Ectodermal cell (in vitro differentiated cells): ENCODE measurements around the gene CEP164. TPM values are rescaled to one million over a fixed set of nuclear protein-coding genes. Genes with fewer than 3 reads are reported as not detected.

ENCODE experiments used
- H3K27ac ChIP-seq: 2 replicates; pipeline ENCODE4 v1.7.0; 2013; ENCODE audit warnings: mild to moderate bottlenecking, low read depth, low read length; ENCODE audit not compliant: insufficient read depth, poor library complexity, severe bottlenecking
- H3K27me3 ChIP-seq: 2 replicates; pipeline ENCODE4 v1.7.0; 2013; ENCODE audit warnings: mild to moderate bottlenecking, low read length; ENCODE audit not compliant: insufficient read depth, control insufficient read depth, poor library complexity, severe bottlenecking
- H3K36me3 ChIP-seq: one replicate; pipeline ENCODE4 v1.7.0; 2013; ENCODE audit warnings: low read length; ENCODE audit not compliant: control insufficient read depth, insufficient read depth
- H3K4me1 ChIP-seq: one replicate; pipeline ENCODE4 v1.7.0; 2013; ENCODE audit warnings: low read length; ENCODE audit not compliant: control insufficient read depth, insufficient read depth
- H3K4me3 ChIP-seq: 2 replicates; pipeline ENCODE4 v1.7.0; 2013; ENCODE audit warnings: low read depth, low read length, control low read depth; ENCODE audit not compliant: insufficient read depth
- H3K9me3 ChIP-seq: 2 replicates; pipeline ENCODE4 v1.7.0; 2013; ENCODE audit warnings: mild to moderate bottlenecking, low read length, moderate library complexity; ENCODE audit not compliant: control insufficient read depth
- WGBS, 2 experiments: methylation state at CpG; one replicate each; pipeline ENCODE4 v1.1.7; 2013; ENCODE audit warnings: missing lambda C conversion rate in 2 of 2; 5-methylcytosine and 5-hydroxymethylcytosine counted together
- polyA plus RNA-seq, 4 experiments: library from polyadenylated mRNA; stranded (reverse); fragments of 50-300 nt; gene quantifications; one replicate each; pipeline ENCODE4 v1.2.3, GENCODE V29; 2013

The CEP164 gene
- polyA plus RNA-seq (2013, experiment 1 of 4) = 30.6 TPM
- 28.7 TPM for polyA plus RNA-seq (2013, experiment 2 of 4)
- polyA plus RNA-seq (2013, experiment 3 of 4) = 19.8 TPM
- 26.5 TPM for polyA plus RNA-seq (2013, experiment 4 of 4)

DNA sequence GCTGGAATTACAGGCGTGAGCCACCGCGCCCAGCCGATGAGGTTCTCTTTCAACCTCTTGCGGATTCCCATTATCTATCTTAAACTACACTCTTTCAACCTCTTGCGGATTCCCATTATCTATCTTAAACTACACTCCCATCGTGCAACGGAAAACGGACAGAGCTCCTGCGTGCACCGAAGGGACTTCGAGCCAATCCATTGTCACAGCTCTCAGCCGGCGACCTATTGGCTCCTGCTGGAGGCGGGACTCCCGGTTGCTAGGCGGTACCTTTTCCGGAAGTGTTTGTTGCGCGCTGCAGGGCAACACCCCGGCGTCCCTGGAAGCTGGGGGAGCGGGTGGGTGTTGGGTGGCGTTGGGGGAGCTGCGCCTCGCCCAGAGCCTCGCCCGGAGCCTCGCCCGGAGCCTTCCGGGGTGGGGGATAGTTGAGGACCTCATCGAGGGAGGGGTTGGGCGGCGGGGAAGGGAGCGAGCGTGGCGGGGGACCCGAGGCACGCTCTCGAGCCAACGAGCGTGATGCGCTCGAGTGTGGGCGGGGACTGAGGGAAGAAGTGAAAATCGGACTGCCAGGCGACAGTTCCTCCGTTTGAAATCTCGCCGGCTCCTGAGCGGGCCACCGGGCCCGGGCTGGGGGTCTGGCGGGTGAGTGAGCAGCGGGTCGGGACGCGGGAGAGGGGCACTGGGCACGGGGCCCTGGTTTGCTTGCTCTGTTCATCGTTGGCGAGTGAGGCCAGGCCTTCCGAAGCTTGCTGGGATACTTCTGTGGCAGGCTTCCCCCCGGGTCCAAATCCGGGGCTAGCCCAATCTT lies at the start of gene CEP164:
CEP164 (plus strand) TSS at position 288 of the 808 bp plus-strand sequence. CDS start 10,733 bp downstream, outside the sequence.
- Histone ChIP-seq H3K4me3 (peak within 1 kb of the TSS; percentile 54), H3K27ac (no peak within 1 kb of the TSS)
- 0 to 1% methylated on average over 64 of the region's 64 CpGs for WGBS, 2 experiments

GRCh38 chr11:117278347-117278746 lies 49.3 kb upstream of the CEP164 start:
- Histone ChIP-seq H3K36me3 (peaks cover 18% of the 10 kb centered on the region), H3K4me1 (peaks cover 5% of the 10 kb centered on the region), H3K27ac (no peak overlapping the region), H3K9me3 (no peaks in the 10 kb centered on the region), H3K27me3 (no peaks in the 10 kb centered on the region), H3K4me3 (no peak overlapping the region)
- 90 to 95% methylated on average over 2 of the region's 2 CpGs for WGBS, 2 experiments

More for the DNA sequence above, at the start of gene CEP164:
- Histone ChIP-seq H3K9me3 (no peaks in the 10 kb centered on the region), H3K36me3 (no peaks in the 10 kb centered on the region), H3K4me1 (peaks cover 7% of the 10 kb centered on the region), H3K27me3 (no peaks in the 10 kb centered on the region)

DNA sequence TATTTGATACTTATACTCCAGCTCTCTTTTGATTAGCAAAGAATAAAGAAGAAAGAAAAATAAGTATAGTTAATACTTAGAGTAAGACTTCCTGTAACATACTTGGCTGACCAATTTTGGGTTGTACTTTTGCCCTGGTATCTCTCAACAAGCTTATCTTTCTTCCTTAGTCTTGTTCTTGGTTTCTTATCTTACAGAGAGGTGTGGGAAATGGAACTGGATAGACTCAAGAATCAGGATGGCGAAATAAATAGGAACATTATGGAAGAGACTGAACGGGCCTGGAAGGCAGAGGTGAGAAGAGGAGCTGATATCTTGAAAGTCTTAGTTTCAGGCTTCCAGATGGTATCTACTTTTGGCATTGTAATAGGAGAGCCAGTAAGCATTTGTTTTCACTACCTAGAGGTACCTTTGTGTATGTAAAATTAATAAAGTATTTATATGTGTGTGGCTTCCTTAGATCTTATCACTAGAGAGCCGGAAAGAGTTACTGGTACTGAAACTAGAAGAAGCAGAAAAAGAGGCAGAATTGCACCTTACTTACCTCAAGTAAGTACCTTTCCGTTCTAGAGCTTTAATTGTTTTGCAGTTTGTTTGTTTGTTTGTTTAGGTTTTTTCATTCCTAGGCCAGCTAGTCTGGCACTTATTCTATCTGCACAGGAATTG lies 47.8 kb upstream of the CEP164 start:
- WGBS, 2 experiments = 90 to 96% methylated on average over 4 of the region's 4 CpGs
- Histone ChIP-seq H3K27me3 (no peaks in the 10 kb centered on the region), H3K4me1 (peaks cover 5% of the 10 kb centered on the region), H3K27ac (no peak overlapping the region), H3K9me3 (no peaks in the 10 kb centered on the region), H3K4me3 (no peak overlapping the region), H3K36me3 (peaks cover 28% of the 10 kb centered on the region)

- no peaks in the 10 kb centered on the region for H3K9me3 ChIP-seq
- H3K27me3 ChIP-seq = no peaks in the 10 kb centered on the region
- H3K36me3 ChIP-seq = peaks cover 29% of the 10 kb centered on the region
- no peak overlapping the region for H3K27ac ChIP-seq
- H3K4me3 ChIP-seq = no peak overlapping the region
- 90 to 95% methylated on average over 6 of the region's 6 CpGs for WGBS, 2 experiments
- peaks cover 5% of the 10 kb centered on the region for H3K4me1 ChIP-seq
These were observed 46.5 kb upstream of the CEP164 start for GRCh38 chr11:117281159-117281558.

DNA sequence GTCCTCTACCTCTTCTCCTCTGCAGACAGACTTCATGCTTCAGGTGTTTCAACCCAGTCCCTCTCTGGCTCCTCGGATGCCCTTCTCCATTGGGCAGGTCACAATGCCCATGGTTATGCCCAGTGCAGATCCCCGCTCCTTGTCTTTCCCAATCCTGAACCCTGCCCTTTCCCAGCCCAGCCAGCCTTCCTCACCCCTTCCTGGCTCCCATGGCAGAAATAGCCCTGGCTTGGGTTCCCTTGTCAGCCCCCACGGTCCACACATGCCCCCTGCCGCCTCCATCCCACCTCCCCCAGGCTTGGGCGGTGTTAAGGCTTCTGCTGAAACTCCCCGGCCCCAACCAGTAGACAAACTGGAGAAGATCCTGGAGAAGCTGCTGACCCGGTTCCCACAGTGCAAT lies 45.8 kb upstream of the CEP164 start:
- Histone ChIP-seq H3K27ac (no peak overlapping the region), H3K36me3 (peaks cover 29% of the 10 kb centered on the region), H3K27me3 (no peaks in the 10 kb centered on the region), H3K4me3 (no peak overlapping the region), H3K9me3 (no peaks in the 10 kb centered on the region), H3K4me1 (peaks cover 5% of the 10 kb centered on the region)
- WGBS, 2 experiments = 95 to 98% methylated on average over 7 of the region's 7 CpGs

GRCh38 chr11:117282956-117283355 lies 44.7 kb upstream of the CEP164 start:
- 92 to 94% methylated on average over 3 of the region's 3 CpGs for WGBS, 2 experiments
- H3K27ac ChIP-seq = no peak overlapping the region
- H3K9me3 ChIP-seq = no peaks in the 10 kb centered on the region
- no peaks in the 10 kb centered on the region for H3K27me3 ChIP-seq
- peaks cover 5% of the 10 kb centered on the region for H3K4me1 ChIP-seq
- no peak overlapping the region for H3K4me3 ChIP-seq
- H3K36me3 ChIP-seq = peaks cover 33% of the 10 kb centered on the region

GRCh38 chr11:117284053-117284452 lies 43.6 kb upstream of the CEP164 start:
- Histone ChIP-seq H3K36me3 (peaks cover 43% of the 10 kb centered on the region), H3K9me3 (no peaks in the 10 kb centered on the region)
- 96% methylated on average over 2 of the region's 2 CpGs for WGBS, 2 experiments

GRCh38 chr11:117286588-117286987 lies 41.1 kb upstream of the CEP164 start:
- 93 to 98% methylated on average over 1 to 2 of the region's 2 CpGs for WGBS, 2 experiments
- Histone ChIP-seq H3K4me1 (no peaks in the 10 kb centered on the region), H3K4me3 (no peak overlapping the region), H3K27ac (no peak overlapping the region), H3K27me3 (no peaks in the 10 kb centered on the region), H3K9me3 (no peaks in the 10 kb centered on the region), H3K36me3 (peaks cover 46% of the 10 kb centered on the region)

More at GRCh38 chr11:117284053-117284452, 43.6 kb upstream of the CEP164 start:
- Histone ChIP-seq H3K27ac (no peak overlapping the region), H3K4me3 (no peak overlapping the region), H3K27me3 (no peaks in the 10 kb centered on the region), H3K4me1 (no peaks in the 10 kb centered on the region)

GRCh38 chr11:117287668-117288067 lies 40.0 kb upstream of the CEP164 start:
- 97% methylated on average over 2 to 3 of the region's 3 CpGs for WGBS, 2 experiments
- Histone ChIP-seq H3K9me3 (no peaks in the 10 kb centered on the region), H3K4me3 (no peak overlapping the region), H3K27me3 (no peaks in the 10 kb centered on the region), H3K27ac (no peak overlapping the region), H3K4me1 (no peaks in the 10 kb centered on the region), H3K36me3 (peaks cover 39% of the 10 kb centered on the region)

DNA sequence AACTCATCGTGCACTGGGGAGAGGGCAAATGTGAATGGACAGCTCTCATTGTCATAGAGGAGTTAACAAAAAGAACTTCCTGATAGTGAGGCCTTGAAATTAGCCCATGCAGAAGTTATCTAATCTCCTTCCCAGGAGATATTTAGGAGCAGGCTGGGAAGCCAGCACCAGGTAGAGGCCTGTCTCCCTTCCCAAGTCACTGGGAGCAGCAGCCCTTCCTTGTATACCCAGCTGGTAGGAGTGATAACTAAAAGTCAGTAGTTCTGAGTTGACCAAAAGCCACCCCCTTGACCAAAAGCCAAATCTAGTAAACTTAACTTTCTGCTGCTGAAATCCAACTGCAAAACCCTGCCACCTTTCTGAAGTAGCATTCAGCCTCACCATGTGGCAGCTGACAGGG lies 37.9 kb upstream of the CEP164 start:
- WGBS, 2 experiments = 100% methylated on average over 1 of the region's 1 CpG
- H3K36me3 ChIP-seq = peaks cover 29% of the 10 kb centered on the region
- H3K27ac ChIP-seq = no peak overlapping the region
- no peaks in the 10 kb centered on the region for H3K9me3 ChIP-seq
- H3K27me3 ChIP-seq = no peaks in the 10 kb centered on the region
- no peak overlapping the region for H3K4me3 ChIP-seq
- H3K4me1 ChIP-seq = no peaks in the 10 kb centered on the region
